IMR-90 (cell line): Measurements from ENCODE around the gene ZNF775. TPM values are rescaled to one million over a fixed set of nuclear protein-coding genes. Genes with fewer than 3 reads are reported as not detected.

Experiments
- ATAC-seq: fragments of 200-7000 bp; cut with Tn5 transposase; 2 replicates; pipeline ENCODE4 v1.9.1; 2020; ENCODE audit warnings: low read depth, mild to moderate bottlenecking, moderate library complexity
- BruUV-seq: library from RNA; stranded (reverse); fragments of 400-500 nt; replicated peaks from 2 replicates; lab custom pipeline; 2021; lab: Mats Ljungman, UMichigan
- CTCF ChIA-PET: fragments of 300-600 bp; formaldehyde crosslinking; extraction: SDS; loops from one replicate; lab custom pipeline; 2021; ENCODE audit warnings: antibody characterized with exemption; lab: Yijun Ruan, JAX
- POLR2A ChIA-PET: fragments of 300-600 bp; sonication (Branson Sonifier 250); formaldehyde crosslinking; loops from one replicate; lab custom pipeline; 2022; ENCODE audit warnings: antibody characterized with exemption; ENCODE audit not compliant: unreplicated experiment; lab: Charles Lee
- DNase-seq: peaks from one replicate; pipeline ENCODE4 v3.0.0; 2013
- H2AFZ ChIP-seq: replicated peaks from 2 replicates; pipeline ENCODE3; 2013; ENCODE audit warnings: low read length, mild to moderate bottlenecking; ENCODE audit not compliant: poor library complexity
- H2AK5ac ChIP-seq: 2 replicates; pipeline ENCODE4 v1.6.1; 2013; ENCODE audit warnings: low read depth, low read length, inconsistent platforms
- H2AK9ac ChIP-seq: replicated peaks from 2 replicates; pipeline ENCODE3; 2013; ENCODE audit warnings: mild to moderate bottlenecking, low read depth, low read length, moderate library complexity; ENCODE audit not compliant: poor library complexity
- H2BK120ac ChIP-seq: 2 replicates; pipeline ENCODE4 v1.6.1; 2013; ENCODE audit warnings: low read depth, low read length, inconsistent platforms
- H2BK15ac ChIP-seq: 3 replicates; pipeline ENCODE4 v1.6.1; 2013; ENCODE audit warnings: low read depth, low read length, inconsistent platforms
- H2BK20ac ChIP-seq: 2 replicates; pipeline ENCODE4 v1.6.1; 2013; ENCODE audit warnings: low read depth, mild to moderate bottlenecking, inconsistent platforms, low read length, moderate library complexity
- H2BK5ac ChIP-seq: 2 replicates; pipeline ENCODE4 v1.6.1; 2013; ENCODE audit warnings: mild to moderate bottlenecking, low read depth, low read length, inconsistent platforms; ENCODE audit not compliant: poor library complexity, severe bottlenecking
- H3K14ac ChIP-seq: replicated peaks from 2 replicates; pipeline ENCODE4 v1.6.1; 2013; ENCODE audit warnings: low read depth, low read length, inconsistent platforms
- H3K18ac ChIP-seq: 2 replicates; pipeline ENCODE4 v1.6.1; 2013; ENCODE audit warnings: low read depth, low read length, control low read depth
- H3K23ac ChIP-seq: 2 replicates; pipeline ENCODE4 v1.6.1; 2013; ENCODE audit warnings: low read depth, low read length, inconsistent platforms
- H3K27ac ChIP-seq: 2 replicates; pipeline ENCODE4 v1.5.1; 2013; ENCODE audit warnings: mild to moderate bottlenecking, control low read depth, low read length; ENCODE audit not compliant: insufficient read depth
- H3K27me3 ChIP-seq: 2 replicates; pipeline ENCODE4 v1.6.1; 2013; ENCODE audit warnings: low read length; ENCODE audit not compliant: control insufficient read depth, insufficient read depth
- H3K36me3 ChIP-seq: 2 replicates; pipeline ENCODE4 v1.6.1; 2013; ENCODE audit warnings: low read length, mixed read lengths; ENCODE audit not compliant: control insufficient read depth, insufficient read depth
- H3K4ac ChIP-seq: 2 replicates; pipeline ENCODE4 v1.6.1; 2013; ENCODE audit warnings: low read depth, low read length, inconsistent platforms
- H3K4me1 ChIP-seq: 2 replicates; pipeline ENCODE4 v1.6.1; 2013; ENCODE audit warnings: low read length, mixed read lengths; ENCODE audit not compliant: control insufficient read depth, insufficient read depth
- H3K4me2 ChIP-seq: 2 replicates; pipeline ENCODE4 v1.6.1; 2013; ENCODE audit warnings: low read depth, mild to moderate bottlenecking, control low read depth, low read length, moderate library complexity
- H3K4me3 ChIP-seq: 2 replicates; pipeline ENCODE4 v1.5.1; 2013; ENCODE audit warnings: low read depth, mild to moderate bottlenecking, control low read depth, low read length, moderate library complexity; ENCODE audit not compliant: insufficient read depth
- H3K56ac ChIP-seq: 2 replicates; pipeline ENCODE4 v1.6.1; 2013; ENCODE audit warnings: low read length, inconsistent platforms; ENCODE audit not compliant: insufficient read depth; ENCODE audit errors: extremely low read depth
- H3K79me1 ChIP-seq, 2 experiments: 2 replicates each; pipeline ENCODE4 v1.6.1; 2013; ENCODE audit warnings: low read length in 2 of 2, inconsistent platforms in 1 of 2, low read depth in 1 of 2
- H3K9ac ChIP-seq: 2 replicates; pipeline ENCODE4 v1.6.1; 2013; ENCODE audit warnings: low read depth, low read length, control low read depth
- H3K9me1 ChIP-seq: 2 replicates; pipeline ENCODE4 v1.6.1; 2013; ENCODE audit warnings: low read length, inconsistent platforms; ENCODE audit not compliant: insufficient read depth
- H3K9me3 ChIP-seq: 2 replicates; pipeline ENCODE4 v1.6.1; 2013; ENCODE audit warnings: low read length; ENCODE audit not compliant: control insufficient read depth, insufficient read depth
- H4K20me1 ChIP-seq: 2 replicates; pipeline ENCODE4 v1.6.1; 2013; ENCODE audit warnings: low read length, inconsistent platforms; ENCODE audit not compliant: insufficient read depth
- H4K5ac ChIP-seq: 2 replicates; pipeline ENCODE4 v1.6.1; 2013; ENCODE audit warnings: mild to moderate bottlenecking, low read depth, low read length, control low read depth
- H4K8ac ChIP-seq, 2 experiments: 2 replicates each; pipeline ENCODE4 v1.6.1; 2013; ENCODE audit warnings: low read depth in 2 of 2, low read length in 2 of 2, control low read depth in 1 of 2, inconsistent platforms in 1 of 2
- H4K91ac ChIP-seq: 2 replicates; pipeline ENCODE4 v1.6.1; 2013; ENCODE audit warnings: low read depth, low read length, inconsistent platforms; ENCODE audit not compliant: insufficient read depth
- CHD1 ChIP-seq: IDR thresholded peaks from 2 replicates; pipeline ENCODE4 v1.6.1; 2012; ENCODE audit warnings: low read depth, low read length, improper control_type of control experiment
- RAD21 ChIP-seq: IDR thresholded peaks from 2 replicates; pipeline ENCODE4 v1.6.1; 2012; ENCODE audit warnings: low read length, improper control_type of control experiment
- WGBS, 2 experiments: methylation state at CpG; one replicate each; pipeline versions ENCODE4 v1.1.5 to v1.1.7; 2013; ENCODE audit warnings: missing lambda C conversion rate in 2 of 2; ENCODE audit not compliant: insufficient read length in 1 of 2; ENCODE audit errors: extremely low coverage in 2 of 2; 5-methylcytosine and 5-hydroxymethylcytosine counted together
- dilution Hi-C: fragments of 300-500 bp; cut with HindIII; formaldehyde crosslinking; loops from one replicate; pipeline ENCODE4 v1.14.3; 2018; ENCODE audit warnings: low sequenced_read_pairs; ENCODE audit not compliant: unreplicated experiment
- in situ Hi-C: fragments of 300-500 bp; cut with MboI; formaldehyde crosslinking; loops from 3 replicates; pipeline ENCODE4 v1.14.3; 2019; ENCODE audit warnings: low sequenced_read_pairs, inconsistent platforms, mixed read lengths
- intact Hi-C: fragments of 100-400 bp; cut with micrococcal nuclease; formaldehyde crosslinking; loops from 2 replicates; pipeline ENCODE4 v1.10.0; 2022
- polyA plus RNA-seq, 3 experiments: library from polyadenylated mRNA; depleted of rRNA; stranded (reverse); fragments of >200 nt; gene quantifications; 2 replicates each; pipeline ENCODE4 v1.2.3, GENCODE V29; 2012; ENCODE audit warnings: low replicate concordance in 1 of 3
- total RNA-seq: library from RNA; depleted of rRNA; stranded (reverse); fragments of >200 nt; gene quantifications from 2 replicates; pipeline ENCODE4 v1.2.3, GENCODE V29; 2012

The ZNF775 gene
- total and polyA plus RNA-seq, 2 of the 4 experiments (the other 2 are of a cell fraction): 1.4 to 2.6 TPM

DNA sequence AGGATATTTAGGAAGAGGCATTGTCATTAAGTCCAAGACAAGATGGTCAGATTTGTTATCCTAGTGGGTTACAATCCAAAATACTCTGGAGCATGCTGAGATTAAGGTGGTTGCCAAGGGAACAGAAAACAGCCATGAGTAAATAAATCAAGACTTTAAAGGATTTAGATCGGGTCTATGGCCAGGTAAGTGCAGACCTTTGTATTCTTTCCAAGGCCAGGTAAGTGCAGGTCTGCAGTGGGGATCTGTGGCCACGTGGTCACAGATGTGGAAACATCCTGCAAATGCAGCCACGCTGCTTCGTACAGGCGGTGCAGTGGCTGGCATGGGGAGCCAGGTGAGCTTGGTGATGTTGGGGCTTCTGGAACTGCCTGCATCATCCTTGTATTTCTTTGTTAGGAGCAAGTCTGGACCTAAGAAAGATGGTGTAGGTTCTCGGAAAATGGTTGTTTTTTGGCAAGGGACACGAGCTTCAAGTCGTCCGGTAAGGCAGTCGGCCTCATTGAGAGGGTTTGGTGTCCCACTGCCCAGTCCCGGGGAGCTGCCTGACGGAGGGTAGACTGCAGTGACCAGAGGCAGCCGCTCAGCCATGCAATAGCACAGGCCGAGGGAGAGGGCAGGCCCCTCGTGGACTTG lies 21.8 kb downstream of the ZNF775 start:
- H2AK5ac ChIP-seq: no peak overlapping the region
- H3K4me1 ChIP-seq: peaks cover 15% of the 10 kb centered on the region
- no peak overlapping the region for H4K5ac ChIP-seq
- H3K9me3 ChIP-seq: no peaks in the 10 kb centered on the region
- no peak overlapping the region for H4K91ac ChIP-seq
- CTCF ChIA-PET: no interaction called here
- H3K4me3 ChIP-seq: no peak overlapping the region
- no peak for DNase-seq
- H4K20me1 ChIP-seq: no peaks in the 10 kb centered on the region
- no peak overlapping the region for H2BK15ac ChIP-seq
- H3K14ac ChIP-seq: no peak overlapping the region
- H2AK9ac ChIP-seq: no peak overlapping the region
- H3K18ac ChIP-seq: no peak overlapping the region
- TF ChIP-seq CHD1 (no peak), RAD21 (no peak)
- no peak overlapping the region for H2BK5ac ChIP-seq
- no peak overlapping the region for H2BK20ac ChIP-seq
- H3K9ac ChIP-seq: no peak overlapping the region
- WGBS, 2 experiments: 88% methylated on average over 14 of the region's 15 CpGs; no CpG with 5 or more reads in 1 of the 2 experiments
- H3K4ac ChIP-seq: no peak overlapping the region
- no peak overlapping the region for H3K27ac ChIP-seq
- no peaks in the 10 kb centered on the region for H3K27me3 ChIP-seq
- H3K23ac ChIP-seq: no peak overlapping the region
- dilution Hi-C loops (no loop called here), intact Hi-C loops (no loop called here), in situ Hi-C loops (loop anchor here (25.0 kb wide), 2 partner anchors 539 to 586 kb away; partner anchors contain the start of genes ATP6V0E2, KCNH2 and NOS3)
- BruUV-seq: no TSS peak
- H3K36me3 ChIP-seq: peaks cover 20% of the 10 kb centered on the region; the same call in 1 of the 2 replicates
- POLR2A ChIA-PET: no interaction called here
- no peak overlapping the region for H3K56ac ChIP-seq
- H3K4me2 ChIP-seq: no peak overlapping the region
- no peak overlapping the region for H2AFZ ChIP-seq
- H3K9me1 ChIP-seq: peaks cover 8% of the 10 kb centered on the region; the same call in 1 of the 2 replicates
- no peak overlapping the region for H4K8ac ChIP-seq
- H3K79me1 ChIP-seq: peaks cover 0 to 20% of the 10 kb centered on the region in 2 experiments; a peak in 2 of 4 replicates
- ATAC-seq: no peak
- H2BK120ac ChIP-seq: no peak overlapping the region
